WI38 (cell line): ENCODE measurements around the gene FDXR.
"Not testable (repeated sequence)": the region's sequence is repeated elsewhere in the genome, so short reads cannot be mapped to it uniquely, and the experiment has no call there.

Source experiments
- H3K4me3 ChIP-seq: 2 replicates; pipeline ENCODE4 v1.5.1; 2011; ENCODE audit warnings: low read depth, mild to moderate bottlenecking, control low read depth, low read length
- CTCF ChIP-seq: IDR thresholded peaks from 2 replicates; pipeline ENCODE4 v1.5.1; 2012; ENCODE audit warnings: low read depth, mild to moderate bottlenecking, control low read depth, low read length

Gene FDXR

GRCh38 chr17:74919440-74920305, 46.9 kb upstream of the FDXR start:
- no peak overlapping the region for H3K4me3 ChIP-seq
- no peak for TF ChIP-seq CTCF

GRCh38 chr17:74918906-74919305, 46.1 kb upstream of the FDXR start:
- no peak overlapping the region for H3K4me3 ChIP-seq
- TF ChIP-seq CTCF, result no peak

DNA sequence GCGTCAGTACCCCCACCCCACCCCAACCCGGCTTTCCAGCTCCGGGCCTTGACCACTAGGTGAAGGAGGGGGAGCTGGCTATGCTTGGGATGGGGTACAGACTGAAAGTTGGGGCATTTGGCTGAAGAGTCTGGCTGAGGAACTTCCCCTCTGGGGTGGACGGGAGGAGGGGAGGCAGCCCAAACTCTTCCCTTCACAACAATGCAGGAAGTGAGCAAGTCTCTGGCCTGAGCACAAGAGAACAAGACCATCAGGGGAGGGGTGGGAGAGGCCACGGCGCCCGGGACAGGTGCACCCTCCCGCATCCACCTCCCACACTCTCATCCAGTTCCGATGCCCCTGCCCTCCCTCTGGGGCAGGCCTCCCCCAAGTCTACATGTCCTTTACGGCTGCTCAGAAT, 44.6 kb upstream of the FDXR start:
- H3K4me3 ChIP-seq, result no peak overlapping the region
- no peak for TF ChIP-seq CTCF

DNA sequence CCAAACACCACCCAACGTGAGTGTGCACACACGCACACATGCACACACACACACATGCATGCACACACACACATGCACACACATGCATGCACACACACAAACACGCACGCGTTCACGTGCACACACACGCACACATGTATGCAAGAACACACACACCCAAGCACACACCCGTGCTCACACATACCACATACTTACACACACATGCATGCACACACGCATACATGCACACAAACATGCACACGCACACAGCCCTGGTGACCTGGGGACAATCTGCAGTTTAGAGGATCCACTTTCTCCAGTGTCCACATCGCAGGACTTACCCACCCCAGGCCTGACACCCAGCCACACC, 44.0 kb upstream of the FDXR start:
- no peak overlapping the region for H3K4me3 ChIP-seq

DNA sequence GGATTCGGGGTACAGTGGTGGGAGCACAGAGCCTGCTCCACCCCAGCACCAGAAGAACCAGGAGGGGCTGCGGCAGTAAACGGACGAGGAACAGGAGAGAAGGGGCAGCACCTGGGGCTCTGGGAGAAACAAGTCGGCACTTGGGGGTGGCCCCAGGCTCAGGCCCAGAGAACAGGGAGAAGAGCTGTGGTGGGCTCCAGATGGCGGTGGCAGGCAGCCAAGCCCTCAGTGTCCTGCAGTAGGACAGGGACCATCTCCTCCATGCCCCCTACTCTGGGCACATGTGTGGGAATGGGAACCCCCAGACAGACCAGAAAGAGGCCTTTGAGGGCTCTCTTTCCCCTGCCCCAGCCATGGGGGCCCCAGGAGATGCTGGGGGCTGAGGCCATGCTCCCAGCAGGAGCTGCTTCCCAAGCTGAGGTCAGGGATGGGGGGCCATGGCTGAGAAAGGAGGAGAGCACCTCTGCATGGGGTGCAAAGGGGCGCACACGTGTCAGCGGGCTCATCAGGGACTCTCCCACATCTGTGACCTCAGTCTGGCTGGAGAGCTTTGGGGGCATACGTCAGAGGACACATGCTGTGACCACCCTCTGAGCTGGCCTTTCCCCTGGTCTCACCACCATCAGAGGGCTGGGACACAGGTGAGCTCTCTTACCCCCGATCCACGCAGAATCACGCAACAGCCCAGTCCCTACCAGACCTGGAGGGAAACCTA, 43.5 kb upstream of the FDXR start:
- H3K4me3 ChIP-seq, result no peak overlapping the region
- TF ChIP-seq CTCF, result no peak

More for the DNA sequence above, 44.0 kb upstream of the FDXR start:
- TF ChIP-seq CTCF, result no peak

DNA sequence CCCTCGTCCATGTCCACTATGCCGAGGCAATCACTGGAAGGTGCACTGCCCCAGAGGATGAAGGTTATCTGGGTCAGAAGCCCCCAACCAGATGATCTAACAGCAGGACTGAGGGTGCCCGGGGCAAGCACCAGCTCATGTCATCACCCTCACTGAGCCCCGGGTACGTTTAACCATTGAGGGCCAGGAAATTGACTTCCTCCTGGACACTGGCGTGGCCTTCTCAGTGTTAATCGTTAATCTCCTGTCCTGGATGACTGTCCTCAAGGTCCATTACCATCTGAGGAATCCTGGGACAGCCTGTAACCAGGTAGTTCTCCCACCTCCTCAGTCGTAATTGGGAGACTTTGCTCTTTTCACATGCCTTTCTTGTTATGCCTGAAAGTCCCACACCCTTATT, 38.6 kb upstream of the FDXR start:
- H3K4me3 ChIP-seq, result not testable (repeated sequence)

GRCh38 chr17:74909097-74909496, 36.3 kb upstream of the FDXR start:
- H3K4me3 ChIP-seq, result not testable (repeated sequence)

DNA sequence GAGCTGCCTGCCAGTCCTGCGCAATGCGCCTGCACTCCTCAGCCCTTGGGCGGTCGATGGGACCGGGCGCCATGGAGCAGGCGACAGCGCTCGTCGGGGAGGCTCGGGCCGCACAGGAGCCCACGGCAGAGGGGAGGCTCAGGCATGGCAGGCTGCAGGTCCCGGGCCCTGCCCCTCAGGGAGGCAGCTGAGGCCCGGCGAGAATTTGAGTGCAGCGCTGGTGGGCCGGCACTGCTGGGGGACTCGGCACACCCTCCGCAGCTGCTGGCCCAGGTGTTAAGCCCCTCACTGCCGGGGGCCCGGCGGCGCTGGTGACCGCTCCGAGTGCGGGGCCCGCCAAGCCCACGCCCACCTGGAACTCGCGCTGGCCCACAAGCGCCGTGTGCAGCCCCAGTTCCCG, 34.2 kb upstream of the FDXR start:
- H3K4me3 ChIP-seq, result no peak overlapping the region
- TF ChIP-seq CTCF, result no peak

DNA sequence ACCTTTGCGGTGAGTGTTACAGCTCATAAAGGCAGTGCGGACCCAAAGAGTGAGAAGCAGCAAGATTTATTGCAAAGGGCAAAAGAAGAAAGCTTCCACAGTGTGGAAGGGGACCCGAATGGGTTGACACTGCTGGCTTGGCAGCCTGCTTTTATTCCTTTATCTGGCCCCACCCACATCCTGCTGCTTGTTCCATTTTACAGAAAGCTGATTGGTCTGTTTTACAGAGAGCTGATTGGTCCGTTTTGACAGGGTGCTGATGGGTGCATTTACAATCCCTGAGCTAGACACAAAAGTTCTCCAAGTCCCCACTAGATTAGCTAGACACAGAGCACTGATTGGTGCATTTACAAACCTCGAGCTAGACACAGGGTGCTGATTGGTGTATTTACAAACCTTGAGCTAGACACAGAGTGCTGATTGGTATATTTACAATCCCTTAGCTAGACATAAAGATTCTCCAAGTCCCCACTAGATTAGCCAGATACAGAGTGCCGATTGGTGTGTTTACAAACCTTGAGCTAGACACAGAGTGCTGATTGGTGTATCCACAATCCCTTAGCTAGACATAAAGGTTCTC, 33.5 kb upstream of the FDXR start:
- not testable (repeated sequence) for H3K4me3 ChIP-seq
